ENCODE measurements around the gene SERPINI1.

DNA sequence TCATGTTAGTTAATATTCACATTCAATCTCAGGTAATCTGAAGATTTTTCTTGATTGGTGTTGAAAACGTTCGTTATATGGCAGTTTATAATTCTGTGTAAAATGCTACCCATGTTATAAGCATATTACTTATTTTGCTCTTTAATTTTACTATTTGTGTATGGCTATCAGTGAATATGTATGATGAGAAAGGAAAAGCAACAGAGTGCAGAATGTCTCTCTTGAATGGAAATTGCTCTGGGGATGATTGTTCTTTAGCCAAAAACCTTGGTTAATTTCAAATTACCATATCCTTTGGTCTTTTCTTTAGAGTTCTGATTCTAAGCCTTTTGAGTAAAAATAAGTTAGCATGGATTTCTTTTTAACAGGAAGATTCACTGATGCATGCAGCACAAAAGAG is 2.5 kb downstream of the SERPINI1 start:
- TF ChIP-seq, protein P1, sequence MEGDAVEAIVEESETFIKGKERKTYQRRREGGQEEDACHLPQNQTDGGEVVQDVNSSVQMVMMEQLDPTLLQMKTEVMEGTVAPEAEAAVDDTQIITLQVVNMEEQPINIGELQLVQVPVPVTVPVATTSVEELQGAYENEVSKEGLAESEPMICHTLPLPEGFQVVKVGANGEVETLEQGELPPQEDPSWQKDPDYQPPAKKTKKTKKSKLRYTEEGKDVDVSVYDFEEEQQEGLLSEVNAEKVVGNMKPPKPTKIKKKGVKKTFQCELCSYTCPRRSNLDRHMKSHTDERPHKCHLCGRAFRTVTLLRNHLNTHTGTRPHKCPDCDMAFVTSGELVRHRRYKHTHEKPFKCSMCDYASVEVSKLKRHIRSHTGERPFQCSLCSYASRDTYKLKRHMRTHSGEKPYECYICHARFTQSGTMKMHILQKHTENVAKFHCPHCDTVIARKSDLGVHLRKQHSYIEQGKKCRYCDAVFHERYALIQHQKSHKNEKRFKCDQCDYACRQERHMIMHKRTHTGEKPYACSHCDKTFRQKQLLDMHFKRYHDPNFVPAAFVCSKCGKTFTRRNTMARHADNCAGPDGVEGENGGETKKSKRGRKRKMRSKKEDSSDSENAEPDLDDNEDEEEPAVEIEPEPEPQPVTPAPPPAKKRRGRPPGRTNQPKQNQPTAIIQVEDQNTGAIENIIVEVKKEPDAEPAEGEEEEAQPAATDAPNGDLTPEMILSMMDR (IDR thresholded peaks at IDR 0.05), result no peak
- no peak for TF ChIP-seq POLR2A (IDR thresholded peaks at IDR 0.05)
